Neural crest cell (in vitro differentiated cells): Measurements from ENCODE around the gene ZDHHC20. TPM values are rescaled to one million over a fixed set of nuclear protein-coding genes. Genes with fewer than 3 reads are reported as not detected.

Experiments
- DNase-seq: peaks from one replicate; pipeline ENCODE4 v3.0.0; 2021; ENCODE audit warnings: low read depth, mixed read lengths, low spot score
- H3K27ac Mint-ChIP-seq: one replicate; pipeline ENCODE4 v1.8.0; 2021; ENCODE audit warnings: mild to moderate bottlenecking, mixed read lengths; ENCODE audit not compliant: unreplicated experiment
- H3K27me3 Mint-ChIP-seq: 2 replicates; pipeline ENCODE4 v1.8.0; 2021; ENCODE audit warnings: low read depth, mild to moderate bottlenecking, mixed read lengths
- H3K36me3 Mint-ChIP-seq: 2 replicates; pipeline ENCODE4 v1.8.0; 2021; ENCODE audit warnings: low read depth, mild to moderate bottlenecking, mixed read lengths
- H3K4me1 Mint-ChIP-seq: 2 replicates; pipeline ENCODE4 v1.8.0; 2021; ENCODE audit warnings: mixed read lengths
- H3K4me3 Mint-ChIP-seq: one replicate; pipeline ENCODE4 v1.8.0; 2021; ENCODE audit warnings: mild to moderate bottlenecking, mixed read lengths
- H3K9me3 Mint-ChIP-seq: 2 replicates; pipeline ENCODE4 v1.8.0; 2021; ENCODE audit warnings: mixed read lengths
- CTCF ChIP-seq: fragments of 200-600 bp; sonication (generic); conservative IDR thresholded peaks from 2 replicates; pipeline ENCODE4 v1.5.0; 2021; ENCODE audit warnings: antibody characterized with exemption, mild to moderate bottlenecking
- total RNA-seq: library from RNA; stranded (reverse); gene quantifications from 2 replicates; pipeline ENCODE4 v1.2.1, GENCODE V29; 2021

Gene ZDHHC20
- total RNA-seq, 1 donor from 2014 or later: 65.7 TPM

GRCh38 chr13:21436582-21436981 is 22.5 kb downstream of the ZDHHC20 start:
- H3K36me3 Mint-ChIP-seq: peaks cover 40% of the 10 kb centered on the region
- peaks cover 23% of the 10 kb centered on the region for H3K9me3 Mint-ChIP-seq
- H3K4me3 Mint-ChIP-seq: no peak overlapping the region
- peaks cover 12% of the 10 kb centered on the region for H3K4me1 Mint-ChIP-seq
- no peak for TF ChIP-seq CTCF
- DNase-seq: no peak
- H3K27ac Mint-ChIP-seq: no peak overlapping the region
- H3K27me3 Mint-ChIP-seq: no peaks in the 10 kb centered on the region

GRCh38 chr13:21435687-21436151 is 23.4 kb downstream of the ZDHHC20 start:
- H3K9me3 Mint-ChIP-seq: peaks cover 26% of the 10 kb centered on the region
- peaks cover 41% of the 10 kb centered on the region for H3K36me3 Mint-ChIP-seq
- no peak for DNase-seq
- no peak overlapping the region for H3K27ac Mint-ChIP-seq
- no peak for TF ChIP-seq CTCF
- no peaks in the 10 kb centered on the region for H3K27me3 Mint-ChIP-seq
- peaks cover 12% of the 10 kb centered on the region for H3K4me1 Mint-ChIP-seq
- H3K4me3 Mint-ChIP-seq: no peak overlapping the region

- TF ChIP-seq CTCF: no peak
- H3K36me3 Mint-ChIP-seq: peaks cover 46% of the 10 kb centered on the region
- H3K9me3 Mint-ChIP-seq: peaks cover 26% of the 10 kb centered on the region
These were observed 23.9 kb downstream of the ZDHHC20 start for GRCh38 chr13:21435231-21435630.

GRCh38 chr13:21434588-21434987 is 24.5 kb downstream of the ZDHHC20 start:
- no peak for TF ChIP-seq CTCF
- no peaks in the 10 kb centered on the region for H3K27me3 Mint-ChIP-seq
- H3K9me3 Mint-ChIP-seq: peaks cover 30% of the 10 kb centered on the region
- H3K4me3 Mint-ChIP-seq: no peak overlapping the region
- no peak overlapping the region for H3K27ac Mint-ChIP-seq
- peaks cover 52% of the 10 kb centered on the region for H3K36me3 Mint-ChIP-seq
- DNase-seq: no peak
- H3K4me1 Mint-ChIP-seq: peaks cover 12% of the 10 kb centered on the region

More at GRCh38 chr13:21435231-21435630, 23.9 kb downstream of the ZDHHC20 start:
- no peaks in the 10 kb centered on the region for H3K27me3 Mint-ChIP-seq
- peaks cover 12% of the 10 kb centered on the region for H3K4me1 Mint-ChIP-seq
- H3K4me3 Mint-ChIP-seq: no peak overlapping the region
- no peak for DNase-seq
- H3K27ac Mint-ChIP-seq: no peak overlapping the region

- Mint-ChIP-seq H3K4me3 (no peak overlapping the region), H3K36me3 (peaks cover 30% of the 10 kb centered on the region), H3K9me3 (peaks cover 16% of the 10 kb centered on the region), H3K4me1 (no peaks in the 10 kb centered on the region), H3K27ac (no peak overlapping the region), H3K27me3 (no peaks in the 10 kb centered on the region)
- DNase-seq: no peak
- TF ChIP-seq CTCF: no peak
These were observed 29.9 kb downstream of the ZDHHC20 start for GRCh38 chr13:21429211-21429610.
